B cell (primary cell): ENCODE data around the gene FAU. TPM values are rescaled to one million over a fixed set of nuclear protein-coding genes. Genes with fewer than 3 reads are reported as not detected.

Experiments used
- ATAC-seq: fragments of 200-7000 bp; cut with Tn5 transposase; one replicate; pipeline ENCODE4 v1.10.0; 2021; ENCODE audit warnings: low read depth, mild to moderate bottlenecking, moderate number of reproducible peaks, moderate library complexity
- CTCF ChIA-PET: fragments of 350-600 bp; sonication (Branson Sonifier 250); formaldehyde crosslinking; loops from one replicate; lab custom pipeline; 2021; ENCODE audit warnings: antibody characterized with exemption, inconsistent platforms; lab: Charles Lee
- POLR2A ChIA-PET: fragments of 350-600 bp; sonication (Branson Sonifier 250); formaldehyde crosslinking; loops from one replicate; lab custom pipeline; 2021; ENCODE audit warnings: antibody characterized with exemption; lab: Charles Lee
- DNase-seq: peaks from one replicate; pipeline ENCODE4 v3.0.0; 2013
- H2AFZ ChIP-seq: 2 replicates; pipeline ENCODE4 v1.6.1; 2012; ENCODE audit warnings: mild to moderate bottlenecking, low read depth, low read length; ENCODE audit not compliant: insufficient read depth, poor library complexity, severe bottlenecking
- H3K27ac ChIP-seq, 2 donors: 1 replicate in 1 of 2; 2 replicates in 1 of 2; pipeline ENCODE4 v1.5.1; 2012 to 2013; ENCODE audit warnings: low read length in 2 of 2, mild to moderate bottlenecking in 2 of 2, moderate library complexity in 1 of 2
- H3K27me3 ChIP-seq, 4 experiments: fragments of 200-600 bp in 1 of 4; sonication (generic) in 1 of 4; replicated peaks in 1 of 4; 1 replicate in 2 of 4; 2 replicates in 2 of 4; pipeline versions ENCODE4 v1.6.1 to v1.7.0; 2013 to 2016; ENCODE audit warnings: low read length in 3 of 4, mild to moderate bottlenecking in 2 of 4, mixed read lengths in 1 of 4, moderate library complexity in 1 of 4; ENCODE audit not compliant: insufficient read depth in 4 of 4, control insufficient read depth in 3 of 4; ENCODE audit errors: control extremely low read depth in 1 of 4
- H3K36me3 ChIP-seq, 2 experiments: replicated peaks in 1 of 2; 1 replicate in 1 of 2; 2 replicates in 1 of 2; pipeline versions ENCODE4 v1.6.1 to v1.7.1; 2013; ENCODE audit warnings: low read length in 1 of 2; ENCODE audit not compliant: insufficient read depth in 2 of 2, control insufficient read depth in 1 of 2; ENCODE audit errors: control extremely low read depth in 1 of 2, extremely low read depth in 1 of 2
- H3K4me1 ChIP-seq, 2 donors: fragments of 200-600 bp in 1 of 2; sonication (generic) in 1 of 2; 1 replicate in 1 of 2; 2 replicates in 1 of 2; pipeline versions ENCODE4 v1.5.1 to v1.6.1; 2013 to 2017; ENCODE audit warnings: low read length in 2 of 2; ENCODE audit not compliant: control insufficient read depth in 2 of 2, insufficient read depth in 2 of 2
- H3K4me2 ChIP-seq: replicated peaks from 2 replicates; pipeline ENCODE3; 2012; ENCODE audit warnings: mild to moderate bottlenecking, low read depth, low read length; ENCODE audit not compliant: poor library complexity, severe bottlenecking
- H3K4me3 ChIP-seq, 5 experiments: fragments of 200-600 bp in 1 of 5; sonication (generic) in 1 of 5; 1 replicate in 3 of 5; 2 replicates in 2 of 5; pipeline versions ENCODE4 v1.5.1 to v1.7.0; 2011 to 2016; ENCODE audit warnings: low read length in 4 of 5, mild to moderate bottlenecking in 4 of 5, low read depth in 2 of 5, control low read depth in 1 of 5, moderate library complexity in 1 of 5; ENCODE audit not compliant: insufficient read depth in 1 of 5; ENCODE audit errors: control extremely low read depth in 1 of 5, extremely low read depth in 1 of 5
- H3K79me2 ChIP-seq: fragments of 200-600 bp; sonication (generic); one replicate; pipeline ENCODE4 v1.6.0; 2016; ENCODE audit warnings: low read length; ENCODE audit not compliant: control insufficient read depth, insufficient read depth
- H3K9ac ChIP-seq: fragments of 200-600 bp; sonication (generic); 2 replicates; pipeline ENCODE4 v1.6.1; 2017; ENCODE audit warnings: mild to moderate bottlenecking, low read length, moderate library complexity
- H3K9me3 ChIP-seq, 3 donors: one replicate each; pipeline versions ENCODE4 v1.6.1 to v1.7.1; 2013; ENCODE audit warnings: low read length in 2 of 3; ENCODE audit not compliant: control insufficient read depth in 2 of 3, insufficient read depth in 1 of 3; ENCODE audit errors: control extremely low read depth in 1 of 3
- H4K20me1 ChIP-seq: 2 replicates; pipeline ENCODE4 v1.6.0; 2012; ENCODE audit warnings: mild to moderate bottlenecking, low read length; ENCODE audit not compliant: insufficient read depth, control insufficient read depth, poor library complexity, severe bottlenecking
- H3K27ac Mint-ChIP-seq: one replicate; pipeline ENCODE4 v1.8.0; 2021; ENCODE audit warnings: mixed read lengths
- H3K27me3 Mint-ChIP-seq: one replicate; pipeline ENCODE4 v1.8.0; 2021; ENCODE audit warnings: mixed read lengths
- H3K4me1 Mint-ChIP-seq: one replicate; pipeline ENCODE4 v1.8.0; 2021; ENCODE audit warnings: mixed read lengths
- H3K4me3 Mint-ChIP-seq: one replicate; pipeline ENCODE4 v1.8.0; 2021; ENCODE audit warnings: mixed read lengths
- H3K9me3 Mint-ChIP-seq: one replicate; pipeline ENCODE4 v1.8.0; 2022; ENCODE audit warnings: mixed read lengths; ENCODE audit not compliant: insufficient read depth
- EZH2 ChIP-seq: IDR thresholded peaks from 2 replicates; pipeline ENCODE4 v1.6.1; 2012; ENCODE audit warnings: borderline replicate concordance, low read depth, mild to moderate bottlenecking, moderate library complexity, low read length; ENCODE audit not compliant: insufficient read depth, poor library complexity, severe bottlenecking
- WGBS: methylation state at CpG from one replicate; pipeline ENCODE4 v1.1.5; 2013; ENCODE audit warnings: missing lambda C conversion rate; ENCODE audit not compliant: insufficient coverage; 5-methylcytosine and 5-hydroxymethylcytosine counted together
- intact Hi-C: fragments of 100-400 bp; cut with micrococcal nuclease; formaldehyde crosslinking; loops from one replicate; pipeline ENCODE4 v1.10.0; 2022
- polyA plus RNA-seq: library from polyadenylated mRNA; depleted of rRNA; stranded (reverse); fragments of >200 nt; gene quantifications from 2 replicates; pipeline ENCODE4 v1.2.3, GENCODE V29; 2012
- total RNA-seq, 2 donors: library from RNA; stranded (reverse); fragments of 120-200 nt in 1 of 2; gene quantifications; 1 replicate in 1 of 2; 2 replicates in 1 of 2; pipeline versions ENCODE4 v1.2.3 to v1.2.4, GENCODE V29; 2013 to 2022
- TF ChIP-seq, protein P1 (sequence below): fragments of 200-600 bp; IDR thresholded peaks from one replicate; pipeline ENCODE4 v1.8.0; 2022; ENCODE audit warnings: antibody characterized with exemption, mild to moderate bottlenecking

Gene FAU
- total and polyA plus RNA-seq, 2 donors (not counting 1 experiment from before 2014, with no cell fraction given) = 1,318 to 1,559 TPM

DNA sequence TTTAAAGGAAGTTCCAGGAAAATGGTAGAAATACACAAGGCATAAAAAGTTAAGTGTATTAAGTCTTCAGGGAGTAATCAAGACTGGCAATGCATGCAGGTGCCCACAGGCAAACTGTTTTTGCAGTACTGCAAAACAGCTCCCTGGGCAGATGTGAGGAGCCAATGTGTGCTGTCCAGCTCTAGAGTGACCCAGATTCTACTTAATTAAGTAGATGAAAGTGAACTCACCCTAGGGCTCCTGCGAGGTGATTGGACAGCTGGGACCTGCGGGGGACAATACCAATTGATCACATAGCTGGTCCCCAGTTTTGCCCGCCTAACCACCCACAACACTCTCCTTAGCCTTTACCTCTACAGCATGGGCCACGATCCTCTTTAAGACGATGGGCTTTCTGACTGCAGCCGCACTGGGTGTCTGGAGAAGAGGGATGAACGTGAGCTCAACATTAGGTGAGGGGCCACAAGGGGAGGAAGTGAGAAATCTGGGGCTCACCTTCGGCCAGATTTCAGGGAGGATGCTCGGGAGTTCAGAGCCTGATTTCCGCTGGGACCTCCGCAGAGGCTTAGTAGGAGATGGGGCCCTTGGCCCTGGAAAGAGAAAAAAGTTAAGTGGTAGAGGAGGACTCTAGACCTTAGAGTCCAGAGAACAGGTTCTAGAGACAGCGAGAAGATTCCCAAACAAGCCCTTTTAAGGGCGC is 38.6 kb downstream of the FAU start:
- Histone ChIP-seq H2AFZ (peak overlapping the region; percentile 98), H3K4me1 (peaks cover 12 to 26% of the 10 kb centered on the region in 2 donors), H3K4me2 (peak overlapping the region; percentile 88), H3K27me3 (no peaks in the 10 kb centered on the region), H3K4me3 (peak overlapping the region; percentile 53 to 77 (median 75)), H3K79me2 (peaks cover 31% of the 10 kb centered on the region), H4K20me1 (peaks cover 8% of the 10 kb centered on the region), H3K27ac (peak overlapping the region; percentile 91 to 94), H3K36me3 (peaks cover 0 to 33% of the 10 kb centered on the region in 2 experiments), H3K9ac (peak overlapping the region; percentile 86), H3K9me3 (no peaks in the 10 kb centered on the region)
- WGBS = 9% methylated on average over 8 of the region's 13 CpGs
- intact Hi-C loops = no loop called here
- POLR2A ChIA-PET = no interaction called here
- no peak for DNase-seq
- TF ChIP-seq EZH2 = no peak
- TF ChIP-seq, protein P1, sequence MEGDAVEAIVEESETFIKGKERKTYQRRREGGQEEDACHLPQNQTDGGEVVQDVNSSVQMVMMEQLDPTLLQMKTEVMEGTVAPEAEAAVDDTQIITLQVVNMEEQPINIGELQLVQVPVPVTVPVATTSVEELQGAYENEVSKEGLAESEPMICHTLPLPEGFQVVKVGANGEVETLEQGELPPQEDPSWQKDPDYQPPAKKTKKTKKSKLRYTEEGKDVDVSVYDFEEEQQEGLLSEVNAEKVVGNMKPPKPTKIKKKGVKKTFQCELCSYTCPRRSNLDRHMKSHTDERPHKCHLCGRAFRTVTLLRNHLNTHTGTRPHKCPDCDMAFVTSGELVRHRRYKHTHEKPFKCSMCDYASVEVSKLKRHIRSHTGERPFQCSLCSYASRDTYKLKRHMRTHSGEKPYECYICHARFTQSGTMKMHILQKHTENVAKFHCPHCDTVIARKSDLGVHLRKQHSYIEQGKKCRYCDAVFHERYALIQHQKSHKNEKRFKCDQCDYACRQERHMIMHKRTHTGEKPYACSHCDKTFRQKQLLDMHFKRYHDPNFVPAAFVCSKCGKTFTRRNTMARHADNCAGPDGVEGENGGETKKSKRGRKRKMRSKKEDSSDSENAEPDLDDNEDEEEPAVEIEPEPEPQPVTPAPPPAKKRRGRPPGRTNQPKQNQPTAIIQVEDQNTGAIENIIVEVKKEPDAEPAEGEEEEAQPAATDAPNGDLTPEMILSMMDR = no peak
- ATAC-seq = no peak
- Mint-ChIP-seq H3K4me3 (peak overlapping the region; percentile 98), H3K4me1 (peaks cover 30% of the 10 kb centered on the region), H3K27ac (peak overlapping the region; percentile 100), H3K27me3 (no peaks in the 10 kb centered on the region), H3K9me3 (no peaks in the 10 kb centered on the region)
- CTCF ChIA-PET = interaction anchor here (1.7 to 2.0 kb wide), 2 partner anchors 27 to 42 kb away, joined by 6 to 8 read pairs; partner anchors contain the start of gene SAC3D1

DNA sequence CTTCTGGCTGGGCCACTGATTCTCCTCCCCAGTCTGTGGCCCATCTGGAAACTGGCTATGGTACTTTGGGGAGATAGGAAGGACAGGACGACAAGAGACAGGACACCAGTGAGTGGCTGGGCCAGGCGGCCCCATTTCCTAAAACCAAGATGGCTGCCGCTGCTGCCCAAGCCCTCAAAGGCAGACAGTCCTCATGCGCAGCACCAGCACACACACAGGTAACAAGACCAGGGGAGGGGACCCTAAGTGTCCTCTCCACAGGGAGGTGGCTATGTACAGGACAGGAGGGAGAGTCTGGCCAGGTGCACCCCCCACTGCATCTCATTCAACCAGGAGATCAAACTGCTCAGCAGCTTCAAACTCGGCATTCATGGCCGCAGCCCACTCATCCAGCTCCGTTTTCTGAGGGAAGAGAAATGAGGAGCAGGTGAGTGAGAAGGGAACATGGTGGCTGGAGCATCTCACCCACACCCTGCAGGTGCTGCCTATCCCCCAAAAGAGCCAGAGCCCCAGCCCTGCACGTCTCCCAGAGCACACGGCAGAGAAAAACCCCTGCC is 43.1 kb downstream of the FAU start:
- peaks cover 14% of the 10 kb centered on the region for H3K4me1 Mint-ChIP-seq
- Histone ChIP-seq H3K4me1 (peaks cover 4 to 18% of the 10 kb centered on the region in 2 donors), H3K4me2 (no peak overlapping the region), H3K4me3 (no peak overlapping the region), H3K27me3 (no peaks in the 10 kb centered on the region), H3K36me3 (no peaks in the 10 kb centered on the region), H3K9ac (no peak overlapping the region), H3K27ac (peak overlapping the region in 1 of 2 donors; percentile 0), H2AFZ (peak overlapping the region; percentile 63), H4K20me1 (no peaks in the 10 kb centered on the region), H3K9me3 (no peaks in the 10 kb centered on the region), H3K79me2 (peaks cover 12% of the 10 kb centered on the region)
- TF ChIP-seq, protein P1 = no peak
- TF ChIP-seq EZH2 = no peak
- 75% methylated on average over 1 of the region's 9 CpGs for WGBS
- no peaks in the 10 kb centered on the region for H3K27me3 Mint-ChIP-seq
- H3K4me3 Mint-ChIP-seq = no peak overlapping the region
- ChIA-PET POLR2A (no interaction called here), CTCF (interaction anchor here (0.5 to 0.9 kb wide), 7 partner anchors 11 to 231 kb away, joined by 3 to 6 read pairs (median 3); partner anchors contain the start of gene ARL2)
- H3K27ac Mint-ChIP-seq = peak overlapping the region; percentile 56
- intact Hi-C loops = loop anchor here (1.0 kb wide), 1 partner anchor 65 kb away; the partner anchor contains the start of gene ARL2
- DNase-seq = no peak
- no peaks in the 10 kb centered on the region for H3K9me3 Mint-ChIP-seq
- no peak for ATAC-seq
